ENCODE measurements around the gene ISL2. TPM values are rescaled to one million over a fixed set of nuclear protein-coding genes. Genes with fewer than 3 reads are reported as not detected.
A peak's percentile ranks its signal among the peaks of the same experiment; 100 is the strongest.

The ISL2 gene
- total and polyA plus RNA-seq, 2 of the 13 experiments (the other 11 are each of a cell fraction or from before 2014, with no cell fraction given): 4.3 to 5.1 TPM

GRCh38 chr15:76333720-76334437 lies 2.7 kb upstream of the ISL2 start (continued):
- TF ChIP-seq ZHX1 (CRISPR knock-in tag; IDR thresholded peaks at IDR 0.05; ENCODE audit: low read depth) (peak; percentile 58; the same call in 1 of the 2 replicates), NFIB (CRISPR knock-in tag; IDR thresholded peaks at IDR 0.05; ENCODE audit: borderline replicate concordance) (no peak), ETV5 (CRISPR knock-in tag; IDR thresholded peaks at IDR 0.05; ENCODE audit: borderline replicate concordance) (peak; percentile 37; the same call in 1 of the 2 replicates), ZMYM4 (CRISPR knock-in tag; IDR thresholded peaks at IDR 0.05) (peak; percentile 73), RFXAP (CRISPR knock-in tag; IDR thresholded peaks at IDR 0.05; ENCODE audit: borderline replicate concordance) (no peak; the same call in 1 of the 2 replicates), ZUFSP (CRISPR knock-in tag; IDR thresholded peaks at IDR 0.05; ENCODE audit: borderline replicate concordance) (no peak), GPBP1L1 (CRISPR knock-in tag; IDR thresholded peaks at IDR 0.05) (no peak), MED1 (CRISPR knock-in tag; IDR thresholded peaks at IDR 0.05) (peak; percentile 72), PATZ1 (CRISPR knock-in tag; IDR thresholded peaks at IDR 0.05) (peak; percentile 90), ZNF768 (CRISPR knock-in tag; IDR thresholded peaks at IDR 0.05) (peak; percentile 16; the same call in 1 of the 2 replicates), FOSL2 (CRISPR knock-in tag; IDR thresholded peaks at IDR 0.05) (0 out of 2 replicates have a peak, but pooled peaks have one; percentile 11), HNRNPLL (IDR thresholded peaks at IDR 0.05; ENCODE audit: low read depth, low read length, poor library complexity, severe bottlenecking) (no peak), ZNF296 (CRISPR knock-in tag; conservative IDR thresholded peaks at IDR 0.05) (no peak), ZSCAN22 (CRISPR knock-in tag; IDR thresholded peaks at IDR 0.05) (no peak), ZNF839 (CRISPR knock-in tag; IDR thresholded peaks at IDR 0.05; ENCODE audit: borderline replicate concordance) (no peak), PLRG1 (conservative IDR thresholded peaks at IDR 0.05) (no peak), TFDP1 (CRISPR knock-in tag; IDR thresholded peaks at IDR 0.05; ENCODE audit: borderline replicate concordance) (peak; percentile 36; the same call in 1 of the 2 replicates), IKZF5 (CRISPR knock-in tag; IDR thresholded peaks at IDR 0.05) (no peak; the same call in 1 of the 2 replicates), XRCC5 (optimal IDR thresholded peaks at IDR 0.05; ENCODE audit: low read length) (peak; percentile 78)
